ENCODE data around the gene FNBP1L. TPM values are rescaled to one million over a fixed set of nuclear protein-coding genes. Genes with fewer than 3 reads are reported as not detected.
A peak's percentile ranks its signal among the peaks of the same experiment; 100 is the strongest.

The FNBP1L gene
- total RNA-seq, 2 donors from 2014 or later, result 48.3 to 54.4 TPM

GRCh38 chr1:93581917-93582850, 134.3 kb downstream of the FNBP1L start:
- Histone ChIP-seq H3K4me1 (peaks cover 16% of the 10 kb centered on the region), H3K9me3 (no peaks in the 10 kb centered on the region), H3K36me3 (no peaks in the 10 kb centered on the region), H3K9ac (ENCODE audit: low read depth in 2 of 2, low read length in 2 of 2) (peak overlapping the region; percentile 48 to 85), H3K4me3 (peak overlapping the region; percentile 24), H3K27ac (peak overlapping the region; percentile 95), H3K27me3 (no peaks in the 10 kb centered on the region)
- peak; percentile 77 for DNase-seq
- intact Hi-C loops (cut with DNase I), result no loop called here
- TF ChIP-seq CTCF (IDR thresholded peaks at IDR 0.05), result no peak

GRCh38 chr1:93584261-93585003, 136.5 kb downstream of the FNBP1L start:
- peak overlapping the region; percentile 95 for H3K27ac ChIP-seq
- intact Hi-C loops (cut with DNase I), result no loop called here
- H3K36me3 ChIP-seq, result no peaks in the 10 kb centered on the region
- H3K4me3 ChIP-seq, result peak overlapping the region; percentile 34
- no peak for DNase-seq
- peak overlapping the region; percentile 61 to 85 for H3K9ac ChIP-seq (ENCODE audit: low read depth in 2 of 2, low read length in 2 of 2)
- H3K9me3 ChIP-seq, result no peaks in the 10 kb centered on the region
- H3K4me1 ChIP-seq, result peaks cover 8% of the 10 kb centered on the region
- H3K27me3 ChIP-seq, result no peaks in the 10 kb centered on the region
- no peak for TF ChIP-seq CTCF (IDR thresholded peaks at IDR 0.05)

- no peak for TF ChIP-seq CTCF (IDR thresholded peaks at IDR 0.05)
- peak overlapping the region; percentile 61 to 85 for H3K9ac ChIP-seq (ENCODE audit: low read depth in 2 of 2, low read length in 2 of 2)
- no peaks in the 10 kb centered on the region for H3K36me3 ChIP-seq
- intact Hi-C loops (cut with DNase I), result no loop called here
- peak overlapping the region; percentile 95 for H3K27ac ChIP-seq
- peak overlapping the region; percentile 34 for H3K4me3 ChIP-seq
- H3K27me3 ChIP-seq, result no peaks in the 10 kb centered on the region
- no peaks in the 10 kb centered on the region for H3K9me3 ChIP-seq
- DNase-seq, result peak; percentile 98
- peaks cover 6% of the 10 kb centered on the region for H3K4me1 ChIP-seq
Measured at GRCh38 chr1:93585059-93585966, 137.4 kb downstream of the FNBP1L start.

- H3K4me3 ChIP-seq, result no peak overlapping the region
- no peaks in the 10 kb centered on the region for H3K27me3 ChIP-seq
- DNase-seq, result no peak
- no peaks in the 10 kb centered on the region for H3K9me3 ChIP-seq
- intact Hi-C loops (cut with DNase I), result no loop called here
- H3K27ac ChIP-seq, result no peak overlapping the region
- no peak overlapping the region for H3K9ac ChIP-seq (ENCODE audit: low read depth in 2 of 2, low read length in 2 of 2)
- no peaks in the 10 kb centered on the region for H3K4me1 ChIP-seq
- H3K36me3 ChIP-seq, result no peaks in the 10 kb centered on the region
- no peak for TF ChIP-seq CTCF (IDR thresholded peaks at IDR 0.05)
Measured at GRCh38 chr1:93587354-93587753, 139.4 kb downstream of the FNBP1L start.

GRCh38 chr1:93588206-93588605, 140.3 kb downstream of the FNBP1L start:
- no peak overlapping the region for H3K27ac ChIP-seq
- no peaks in the 10 kb centered on the region for H3K36me3 ChIP-seq
- no peak for TF ChIP-seq CTCF (IDR thresholded peaks at IDR 0.05)
- H3K27me3 ChIP-seq, result no peaks in the 10 kb centered on the region
- H3K9ac ChIP-seq (ENCODE audit: low read depth in 2 of 2, low read length in 2 of 2), result no peak overlapping the region
- no peaks in the 10 kb centered on the region for H3K4me1 ChIP-seq
- DNase-seq, result no peak
- no peaks in the 10 kb centered on the region for H3K9me3 ChIP-seq
- intact Hi-C loops (cut with DNase I), result no loop called here
- no peak overlapping the region for H3K4me3 ChIP-seq

Data from colonic mucosa (tissue), 4 donors.